Neutrophil (primary cell): ENCODE results near the gene BRD7.
"Not testable (repeated sequence)": the region's sequence is repeated elsewhere in the genome, so short reads cannot be mapped to it uniquely, and the experiment has no call there.

Experiments used
- H3K27ac ChIP-seq: fragments of 200-600 bp; sonication (generic); 2 replicates; pipeline ENCODE4 v1.5.1; 2016; ENCODE audit warnings: mild to moderate bottlenecking, moderate library complexity
- H3K27me3 ChIP-seq: fragments of 200-600 bp; sonication (generic); 2 replicates; pipeline ENCODE4 v1.6.0; 2016; ENCODE audit warnings: mild to moderate bottlenecking
- H3K36me3 ChIP-seq: fragments of 200-600 bp; sonication (generic); 2 replicates; pipeline ENCODE4 v1.5.1; 2017
- H3K4me1 ChIP-seq, 2 experiments: fragments of 200-600 bp in 1 of 2; sonication (generic) in 1 of 2; 1 replicate in 1 of 2; 2 replicates in 1 of 2; pipeline versions ENCODE4 v1.5.1 to v1.6.1; 2013 to 2016; ENCODE audit warnings: low read depth in 1 of 2, low read length in 1 of 2, mild to moderate bottlenecking in 1 of 2, moderate library complexity in 1 of 2; ENCODE audit not compliant: control insufficient read depth in 1 of 2, insufficient read depth in 1 of 2
- H3K4me3 ChIP-seq, 2 experiments: fragments of 200-600 bp in 1 of 2; sonication (generic) in 1 of 2; 1 replicate in 1 of 2; 2 replicates in 1 of 2; pipeline ENCODE4 v1.5.1; 2013 to 2016; ENCODE audit warnings: low read depth in 1 of 2, low read length in 1 of 2, mild to moderate bottlenecking in 1 of 2, moderate library complexity in 1 of 2
- H3K9me3 ChIP-seq: fragments of 200-600 bp; sonication (generic); 2 replicates; pipeline ENCODE4 v1.5.1; 2016
- CTCF ChIP-seq: fragments of 200-600 bp; sonication (generic); IDR thresholded peaks from 2 replicates; pipeline ENCODE4 v1.5.1; 2016; ENCODE audit warnings: antibody characterized with exemption

Gene BRD7

GRCh38 chr16:50354082-50354481, 14.7 kb downstream of the BRD7 start:
- no peaks in the 10 kb centered on the region for H3K27me3 ChIP-seq
- H3K4me1 ChIP-seq: no peaks in the 10 kb centered on the region
- H3K9me3 ChIP-seq: no peaks in the 10 kb centered on the region
- no peak for TF ChIP-seq CTCF
- peaks cover 48% of the 10 kb centered on the region for H3K36me3 ChIP-seq
- H3K4me3 ChIP-seq: no peak overlapping the region
- no peak overlapping the region for H3K27ac ChIP-seq

- peaks cover 36% of the 10 kb centered on the region for H3K36me3 ChIP-seq
- no peaks in the 10 kb centered on the region for H3K4me1 ChIP-seq
- H3K27ac ChIP-seq: no peak overlapping the region
Observed at GRCh38 chr16:50351952-50352351, 16.8 kb downstream of the BRD7 start.

GRCh38 chr16:50351116-50351515, 17.7 kb downstream of the BRD7 start:
- H3K36me3 ChIP-seq: peaks cover 36% of the 10 kb centered on the region
- TF ChIP-seq CTCF: no peak
- H3K27me3 ChIP-seq: no peaks in the 10 kb centered on the region
- no peaks in the 10 kb centered on the region for H3K4me1 ChIP-seq
- H3K27ac ChIP-seq: no peak overlapping the region
- H3K9me3 ChIP-seq: no peaks in the 10 kb centered on the region
- H3K4me3 ChIP-seq: no peak overlapping the region

More at GRCh38 chr16:50351952-50352351, 16.8 kb downstream of the BRD7 start:
- TF ChIP-seq CTCF: no peak
- H3K4me3 ChIP-seq: no peak overlapping the region
- no peaks in the 10 kb centered on the region for H3K27me3 ChIP-seq
- H3K9me3 ChIP-seq: no peaks in the 10 kb centered on the region

GRCh38 chr16:50345210-50345609, 23.6 kb downstream of the BRD7 start:
- not testable (repeated sequence) for H3K4me1 ChIP-seq, H3K9me3 ChIP-seq, H3K27me3 ChIP-seq, H3K27ac ChIP-seq, H3K4me3 ChIP-seq
- peaks cover 34% of the 10 kb centered on the region for H3K36me3 ChIP-seq

GRCh38 chr16:50343566-50343965, 25.2 kb downstream of the BRD7 start:
- peaks cover 42% of the 10 kb centered on the region for H3K36me3 ChIP-seq
- not testable (repeated sequence) for H3K9me3 ChIP-seq

GRCh38 chr16:50340578-50340977, 28.2 kb downstream of the BRD7 start:
- no peaks in the 10 kb centered on the region for H3K27me3 ChIP-seq
- H3K9me3 ChIP-seq: no peaks in the 10 kb centered on the region
- H3K27ac ChIP-seq: no peak overlapping the region
- peaks cover 50% of the 10 kb centered on the region for H3K36me3 ChIP-seq
- TF ChIP-seq CTCF: no peak
- no peaks in the 10 kb centered on the region for H3K4me1 ChIP-seq
- H3K4me3 ChIP-seq: no peak overlapping the region

More at GRCh38 chr16:50343566-50343965, 25.2 kb downstream of the BRD7 start:
- H3K27me3 ChIP-seq, H3K4me3 ChIP-seq, H3K4me1 ChIP-seq, H3K27ac ChIP-seq: not testable (repeated sequence)
